HTERT RPE-1 (cell line): ENCODE data around the gene GANC.
"Not testable (repeated sequence)": the region's sequence is repeated elsewhere in the genome, so short reads cannot be mapped to it uniquely, and the experiment has no call there.

Experiments used
- in situ Hi-C: fragments of 300-500 bp; cut with MboI; formaldehyde crosslinking; loops from 4 replicates; pipeline ENCODE4 v1.14.3; 2020; ENCODE audit warnings: low sequenced_read_pairs

The GANC gene

GRCh38 chr15:42283671-42284070 is 10.7 kb downstream of the GANC start:
- in situ Hi-C loops = no loop called here

GRCh38 chr15:42284551-42284950 is 11.6 kb downstream of the GANC start:
- in situ Hi-C loops = no loop called here

GRCh38 chr15:42285034-42285433 is 12.0 kb downstream of the GANC start:
- in situ Hi-C loops = no loop called here

- in situ Hi-C loops = no loop called here
These were observed 13.5 kb downstream of the GANC start for GRCh38 chr15:42286445-42287029.

- in situ Hi-C loops = no loop called here
These were observed 14.9 kb downstream of the GANC start for GRCh38 chr15:42287931-42288330.

- in situ Hi-C loops = no loop called here
These were observed 16.2 kb downstream of the GANC start for GRCh38 chr15:42289166-42289565.

- in situ Hi-C loops = not testable (repeated sequence)
These were observed 28.0 kb downstream of the GANC start for GRCh38 chr15:42301004-42301403.

- in situ Hi-C loops = no loop called here
These were observed 33.7 kb downstream of the GANC start for GRCh38 chr15:42306681-42307080.

GRCh38 chr15:42313463-42313862 is 40.5 kb downstream of the GANC start:
- in situ Hi-C loops = no loop called here

GRCh38 chr15:42314818-42315217 is 41.8 kb downstream of the GANC start:
- in situ Hi-C loops = no loop called here

- in situ Hi-C loops = no loop called here
These were observed 42.5 kb downstream of the GANC start for GRCh38 chr15:42315521-42315920.

- in situ Hi-C loops = not testable (repeated sequence)
These were observed 43.3 kb downstream of the GANC start for GRCh38 chr15:42316282-42316805.

GRCh38 chr15:42319206-42319605 is 46.2 kb downstream of the GANC start:
- in situ Hi-C loops = no loop called here

GRCh38 chr15:42324308-42324707 is 51.3 kb downstream of the GANC start:
- in situ Hi-C loops = no loop called here

- in situ Hi-C loops = no loop called here
These were observed 56.2 kb downstream of the GANC start for GRCh38 chr15:42329161-42329560.

- in situ Hi-C loops = no loop called here
These were observed 57.0 kb downstream of the GANC start for GRCh38 chr15:42329992-42330391.

- in situ Hi-C loops = no loop called here
These were observed 58.2 kb downstream of the GANC start for GRCh38 chr15:42331235-42331634.

GRCh38 chr15:42332331-42332730 is 59.3 kb downstream of the GANC start:
- in situ Hi-C loops = no loop called here

- in situ Hi-C loops = no loop called here
These were observed 62.1 kb downstream of the GANC start for GRCh38 chr15:42335074-42335473.

- in situ Hi-C loops = not testable (repeated sequence)
These were observed 63.6 kb downstream of the GANC start for GRCh38 chr15:42336650-42337049.

GRCh38 chr15:42337104-42337503 is 64.1 kb downstream of the GANC start:
- in situ Hi-C loops = not testable (repeated sequence)

- in situ Hi-C loops = no loop called here
These were observed 65.5 kb downstream of the GANC start for GRCh38 chr15:42338500-42338899.

GRCh38 chr15:42343596-42344232 is 70.7 kb downstream of the GANC start:
- in situ Hi-C loops = no loop called here
